Fibroblast of lung (primary cell): ENCODE measurements around the gene HTATIP2. TPM values are rescaled to one million over a fixed set of nuclear protein-coding genes. Genes with fewer than 3 reads are reported as not detected.
A peak's percentile ranks its signal among the peaks of the same experiment; 100 is the strongest.

ENCODE experiments used
- DNase-seq, 2 donors: peaks; one replicate each; pipeline versions ENCODE4 v3.0.0 to v3.0.0-alpha.2; 2010; ENCODE audit warnings: low read depth in 2 of 2
- H2AFZ ChIP-seq: 2 replicates; pipeline ENCODE4 v1.5.1; 2012; ENCODE audit warnings: low read length, control low read depth, inconsistent platforms
- H3K27ac ChIP-seq: 2 replicates; pipeline ENCODE4 v1.5.1; 2011; ENCODE audit warnings: low read length, control low read depth; ENCODE audit not compliant: insufficient read depth
- H3K27me3 ChIP-seq: 2 replicates; pipeline ENCODE4 v1.5.1; 2011; ENCODE audit warnings: mild to moderate bottlenecking, low read length; ENCODE audit not compliant: control insufficient read depth, insufficient read depth
- H3K36me3 ChIP-seq: 2 replicates; pipeline ENCODE4 v1.5.1; 2011; ENCODE audit warnings: low read length; ENCODE audit not compliant: control insufficient read depth, insufficient read depth
- H3K4me1 ChIP-seq: 2 replicates; pipeline ENCODE4 v1.5.1; 2011; ENCODE audit warnings: low read length; ENCODE audit not compliant: control insufficient read depth, insufficient read depth; ENCODE audit errors: extremely low read depth
- H3K4me2 ChIP-seq: 2 replicates; pipeline ENCODE4 v1.5.1; 2011; ENCODE audit warnings: low read length, control low read depth; ENCODE audit not compliant: insufficient read depth; ENCODE audit errors: extremely low read depth
- H3K4me3 ChIP-seq, 4 experiments: fragments of 200-600 bp in 1 of 4; sonication (generic) in 1 of 4; replicated peaks in 1 of 4; 2 replicates each; pipeline ENCODE4 v1.5.1; 2011 to 2016; ENCODE audit warnings: low read length in 4 of 4, low read depth in 3 of 4, mild to moderate bottlenecking in 3 of 4, control low read depth in 2 of 4, inconsistent platforms in 1 of 4, mixed read lengths in 1 of 4; ENCODE audit not compliant: insufficient read depth in 1 of 4; ENCODE audit errors: control extremely low read depth in 1 of 4
- H3K79me2 ChIP-seq: 2 replicates; pipeline ENCODE4 v1.5.1; 2012; ENCODE audit warnings: mild to moderate bottlenecking, low read length, inconsistent platforms; ENCODE audit not compliant: control insufficient read depth, insufficient read depth
- H3K9ac ChIP-seq: 2 replicates; pipeline ENCODE4 v1.5.1; 2011; ENCODE audit warnings: mild to moderate bottlenecking, low read length, control low read depth; ENCODE audit not compliant: insufficient read depth
- H3K9me3 ChIP-seq: 2 replicates; pipeline ENCODE4 v1.5.1; 2012; ENCODE audit warnings: low read depth, low read length; ENCODE audit not compliant: control insufficient read depth, insufficient read depth
- H4K20me1 ChIP-seq: 2 replicates; pipeline ENCODE4 v1.5.1; 2011; ENCODE audit warnings: low read length; ENCODE audit not compliant: control insufficient read depth, insufficient read depth; ENCODE audit errors: extremely low read depth
- CTCF ChIP-seq, 2 donors: IDR thresholded peaks in 1 of 2; conservative IDR thresholded peaks in 1 of 2; 1 replicate in 1 of 2; 2 replicates in 1 of 2; pipeline ENCODE4 v1.5.1; 2011 to 2012; ENCODE audit warnings: low read length in 2 of 2, control low read depth in 1 of 2, inconsistent platforms in 1 of 2, low read depth in 1 of 2, mild to moderate bottlenecking in 1 of 2
- EZH2 ChIP-seq: IDR thresholded peaks from 2 replicates; pipeline ENCODE4 v1.5.1; 2012; ENCODE audit warnings: low read length, control low read depth, mild to moderate bottlenecking; ENCODE audit errors: missing control alignments
- polyA plus RNA-seq, 2 donors: library from polyadenylated mRNA; depleted of rRNA in 1 of 2; stranded (reverse) in 1 of 2; unstranded in 1 of 2; fragments of >200 nt; gene quantifications; 2 replicates each; pipeline ENCODE4 v1.2.1, GENCODE V29; 2011 to 2012; ENCODE audit warnings: missing spikeins in 1 of 2
- total RNA-seq: library from RNA; depleted of rRNA; stranded (reverse); fragments of >200 nt; gene quantifications from 2 replicates; pipeline ENCODE4 v1.2.1, GENCODE V29; 2014

Gene HTATIP2
- total and polyA plus RNA-seq, 2 donors (not counting 1 experiment from before 2014, with no cell fraction given), result 59.1 to 77.6 TPM

DNA sequence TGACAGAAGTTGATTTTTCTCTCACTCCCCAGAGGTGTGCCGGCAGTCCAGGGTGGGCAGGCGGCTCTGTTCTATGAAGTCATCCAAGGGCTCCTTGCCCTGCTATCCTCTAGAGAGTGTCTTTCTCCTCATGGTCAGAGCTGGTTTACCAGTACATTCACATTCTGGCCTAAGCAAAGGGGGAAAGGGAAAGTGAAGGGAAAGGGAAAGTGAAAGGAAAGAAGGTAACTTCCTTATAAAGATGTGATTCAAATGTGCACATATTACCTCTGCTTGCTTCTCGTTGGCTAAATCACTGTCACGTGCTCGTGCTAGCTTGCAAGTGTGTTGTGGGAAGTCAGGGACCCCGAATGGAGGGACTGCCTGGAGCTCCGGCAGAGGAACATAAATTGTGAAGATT is 2.9 kb upstream of the HTATIP2 start:
- Histone ChIP-seq H2AFZ (peak overlapping the region; percentile 15), H3K27ac (no peak overlapping the region), H4K20me1 (no peaks in the 10 kb centered on the region), H3K27me3 (peaks cover 5% of the 10 kb centered on the region), H3K9ac (no peak overlapping the region), H3K4me3 (no peak overlapping the region), H3K79me2 (peaks cover 6% of the 10 kb centered on the region), H3K4me1 (peaks cover 2% of the 10 kb centered on the region), H3K36me3 (no peaks in the 10 kb centered on the region), H3K9me3 (no peaks in the 10 kb centered on the region), H3K4me2 (no peak overlapping the region)
- TF ChIP-seq EZH2 (no peak), CTCF (conservative IDR thresholded peaks at IDR 0.05 in 1 of 2, IDR thresholded peaks at IDR 0.05 in 1 of 2; ENCODE audit: low read depth in 1 of 2, low read length in 2 of 2) (no peak)
- DNase-seq, result peak; percentile 16 to 67

GRCh38 chr11:20362481-20362880 is 1.0 kb upstream of the HTATIP2 start:
- Histone ChIP-seq H3K79me2 (peaks cover 6% of the 10 kb centered on the region), H3K27ac (no peak overlapping the region), H3K4me1 (peaks cover 6% of the 10 kb centered on the region), H3K9me3 (no peaks in the 10 kb centered on the region), H3K9ac (no peak overlapping the region), H3K27me3 (no peaks in the 10 kb centered on the region), H3K4me3 (no peak overlapping the region), H3K36me3 (no peaks in the 10 kb centered on the region), H3K4me2 (no peak overlapping the region), H4K20me1 (no peaks in the 10 kb centered on the region), H2AFZ (no peak overlapping the region)
- DNase-seq, result no peak
- no peak for TF ChIP-seq CTCF (conservative IDR thresholded peaks at IDR 0.05 in 1 of 2, IDR thresholded peaks at IDR 0.05 in 1 of 2; ENCODE audit: low read depth in 1 of 2, low read length in 2 of 2)
- TF ChIP-seq EZH2, result no peak

DNA sequence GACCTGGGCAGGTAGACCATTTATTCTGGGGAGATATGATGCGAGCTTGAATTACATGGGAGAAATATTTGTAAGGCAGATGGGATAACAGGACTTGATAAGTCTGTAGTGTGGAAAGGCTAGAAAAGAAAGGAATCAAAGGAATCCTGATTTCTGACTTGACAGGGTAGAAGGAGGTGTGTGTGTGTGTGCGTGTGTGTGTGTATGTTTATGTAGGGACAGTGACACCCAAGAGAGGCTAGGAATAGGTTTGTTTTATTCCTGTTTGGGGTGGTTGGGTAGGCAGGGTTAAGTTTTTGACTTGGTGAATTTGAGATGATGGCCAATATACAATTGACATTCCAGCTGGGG is 390 bp upstream of the HTATIP2 start:
- no peak for DNase-seq
- H3K27me3 ChIP-seq, result no peaks in the 10 kb centered on the region
- H3K27ac ChIP-seq, result no peak overlapping the region
- H2AFZ ChIP-seq, result peak overlapping the region; percentile 83
- peaks cover 6% of the 10 kb centered on the region for H3K79me2 ChIP-seq
- no peaks in the 10 kb centered on the region for H4K20me1 ChIP-seq
- TF ChIP-seq EZH2, result no peak
- TF ChIP-seq CTCF (conservative IDR thresholded peaks at IDR 0.05 in 1 of 2, IDR thresholded peaks at IDR 0.05 in 1 of 2; ENCODE audit: low read depth in 1 of 2, low read length in 2 of 2), result no peak
- peak overlapping the region; percentile 93 for H3K4me2 ChIP-seq
- H3K4me1 ChIP-seq, result peaks cover 6% of the 10 kb centered on the region
- no peak overlapping the region for H3K9ac ChIP-seq
- H3K4me3 ChIP-seq, result peak overlapping the region; percentile 32 to 85 (median 49)
- H3K9me3 ChIP-seq, result no peaks in the 10 kb centered on the region
- H3K36me3 ChIP-seq, result no peaks in the 10 kb centered on the region
